Thymus (tissue), 14 donors: ENCODE results near the gene TMEM123. TPM values are rescaled to one million over a fixed set of nuclear protein-coding genes. Genes with fewer than 3 reads are reported as not detected.

Experiments used
- DNase-seq, 9 donors: peaks; one replicate each; pipeline ENCODE4 v3.0.0-alpha.2; 2013; ENCODE audit warnings: low spot score in 9 of 9, low read depth in 6 of 9, missing footprints in 1 of 9
- H3K27ac ChIP-seq, 2 donors: one replicate each; pipeline ENCODE4 v1.5.1; 2013; ENCODE audit warnings: control low read depth in 1 of 2, low read depth in 1 of 2, low read length in 1 of 2, mild to moderate bottlenecking in 1 of 2, moderate library complexity in 1 of 2
- H3K27me3 ChIP-seq, 2 donors: one replicate each; pipeline ENCODE4 v1.5.1; 2013; ENCODE audit warnings: low read length in 1 of 2; ENCODE audit not compliant: control insufficient read depth in 2 of 2, insufficient read depth in 1 of 2
- H3K36me3 ChIP-seq, 2 donors: one replicate each; pipeline ENCODE4 v1.5.1; 2013; ENCODE audit warnings: low read length in 1 of 2, mild to moderate bottlenecking in 1 of 2, moderate library complexity in 1 of 2; ENCODE audit not compliant: control insufficient read depth in 2 of 2, insufficient read depth in 2 of 2
- H3K4me1 ChIP-seq, 2 donors: one replicate each; pipeline ENCODE4 v1.5.1; 2013; ENCODE audit warnings: low read length in 2 of 2; ENCODE audit not compliant: control insufficient read depth in 2 of 2, insufficient read depth in 2 of 2
- H3K4me3 ChIP-seq, 2 donors: one replicate each; pipeline ENCODE4 v1.5.1; 2013; ENCODE audit warnings: low read length in 2 of 2, control low read depth in 1 of 2, mild to moderate bottlenecking in 1 of 2
- H3K9me3 ChIP-seq, 2 donors: one replicate each; pipeline ENCODE4 v1.5.1; 2013; ENCODE audit warnings: low read length in 1 of 2, mild to moderate bottlenecking in 1 of 2; ENCODE audit not compliant: control insufficient read depth in 2 of 2, insufficient read depth in 1 of 2
- WGBS: extraction: QIAGEN DNeasy Blood & Tissue Kit; methylation state at CpG from one replicate; pipeline ENCODE4 v1.1.7; 2013; 5-methylcytosine and 5-hydroxymethylcytosine counted together
- long read RNA-seq, 10 donors: transcript quantifications; one replicate each; lab custom pipeline, GENCODE V29; 2026
- polyA plus RNA-seq: library from polyadenylated mRNA; stranded (reverse); fragments of 200-250 nt; gene quantifications from one replicate; pipeline ENCODE4 v1.2.3, GENCODE V29; 2013
- total RNA-seq: library from RNA; stranded (reverse); fragments of 120-200 nt; gene quantifications from one replicate; pipeline ENCODE4 v1.2.4, GENCODE V29; 2013
- donor health status: healthy.

Gene TMEM123
- total RNA-seq: 282 TPM
- 174 TPM for polyA plus RNA-seq
- long read RNA-seq, donor 1, transcript TMEM123-202 (5 exons, 3,579 nt): major isoform, 9 of 13 reads
- long read RNA-seq, donor 1, partial matches to known transcripts: 0 of 13 reads
- long read RNA-seq, donor 1, other reads (novel, unspliced or antisense): 0 of 13 reads
- long read RNA-seq, donor 2: 0 reads
- long read RNA-seq, donor 3, transcript TMEM123-206 (3 exons, 549 nt): minor isoform, 40 of 178 reads
- long read RNA-seq, donor 3, transcript TMEM123-202 (5 exons, 3,579 nt): major isoform, 99 of 178 reads
- long read RNA-seq, donor 3, partial matches to known transcripts: 39 of 178 reads
- long read RNA-seq, donor 3, other reads (novel, unspliced or antisense): 0 of 178 reads
- long read RNA-seq, donor 4, transcript TMEM123-206 (3 exons, 549 nt): minor isoform, 33 of 88 reads
- long read RNA-seq, donor 4, transcript TMEM123-202 (5 exons, 3,579 nt): major isoform, 45 of 88 reads
- long read RNA-seq, donor 4, partial matches to known transcripts: 9 of 88 reads
- long read RNA-seq, donor 4, other reads (novel, unspliced or antisense): 0 of 88 reads
- long read RNA-seq, donor 5, transcript TMEM123-202 (5 exons, 3,579 nt): major isoform, 110 of 253 reads
- long read RNA-seq, donor 5, transcript TMEM123-206 (3 exons, 549 nt): minor isoform, 64 of 253 reads
- long read RNA-seq, donor 5, partial matches to known transcripts: 79 of 253 reads
- long read RNA-seq, donor 5, other reads (novel, unspliced or antisense): 0 of 253 reads
- long read RNA-seq, donor 6, transcript TMEM123-206 (3 exons, 549 nt): minor isoform, 9 of 136 reads
- long read RNA-seq, donor 6, transcript TMEM123-202 (5 exons, 3,579 nt): major isoform, 70 of 136 reads
- long read RNA-seq, donor 6, partial matches to known transcripts: 57 of 136 reads
- long read RNA-seq, donor 6, other reads (novel, unspliced or antisense): 0 of 136 reads
- long read RNA-seq, donor 7, transcript TMEM123-206 (3 exons, 549 nt): minor isoform, 35 of 178 reads
- long read RNA-seq, donor 7, transcript TMEM123-202 (5 exons, 3,579 nt): major isoform, 107 of 178 reads
- long read RNA-seq, donor 7, partial matches to known transcripts: 36 of 178 reads
- long read RNA-seq, donor 7, other reads (novel, unspliced or antisense): 0 of 178 reads
- long read RNA-seq, donor 8, transcript TMEM123-206 (3 exons, 549 nt): minor isoform, 29 of 75 reads
- long read RNA-seq, donor 8, transcript TMEM123-202 (5 exons, 3,579 nt): major isoform, 35 of 75 reads
- long read RNA-seq, donor 8, partial matches to known transcripts: 11 of 75 reads
- long read RNA-seq, donor 8, other reads (novel, unspliced or antisense): 0 of 75 reads
- long read RNA-seq, donor 9, transcript TMEM123-202 (5 exons, 3,579 nt): major isoform, 50 of 83 reads
- long read RNA-seq, donor 9, transcript TMEM123-206 (3 exons, 549 nt): minor isoform, 21 of 83 reads
- long read RNA-seq, donor 9, partial matches to known transcripts: 12 of 83 reads
- long read RNA-seq, donor 9, other reads (novel, unspliced or antisense): 0 of 83 reads
- long read RNA-seq, donor 10, transcript TMEM123-206 (3 exons, 549 nt): major isoform, 80 of 184 reads
- long read RNA-seq, donor 10, transcript TMEM123-202 (5 exons, 3,579 nt): minor isoform, 63 of 184 reads
- long read RNA-seq, donor 10, partial matches to known transcripts: 40 of 184 reads
- long read RNA-seq, donor 10, other reads (novel, unspliced or antisense): 0 of 184 reads

GRCh38 chr11:102452461-102453301, at the start of gene TMEM123:
TMEM123 (minus strand) TSS chr11:102452765; CDS start chr11:102452623, 142 bp downstream.
- DNase-seq: peak; percentile 62 to 95 (median 86)
- H3K27ac ChIP-seq: peak within 1 kb of the TSS; percentile 92 to 97
- WGBS: under 1% methylated on average over 83 of the region's 83 CpGs
- peaks cover 36 to 45% of the 10 kb centered on the region in 2 donors for H3K4me1 ChIP-seq
- H3K36me3 ChIP-seq: peaks cover 5 to 11% of the 10 kb centered on the region in 2 donors
- no peaks in the 10 kb centered on the region for H3K27me3 ChIP-seq
- H3K9me3 ChIP-seq: no peaks in the 10 kb centered on the region
- H3K4me3 ChIP-seq: peak within 1 kb of the TSS; percentile 93 to 95

GRCh38 chr11:102500829-102501228, 48.3 kb upstream of the TMEM123 start:
- H3K4me1 ChIP-seq: no peaks in the 10 kb centered on the region
- H3K27me3 ChIP-seq: no peaks in the 10 kb centered on the region
- no peak overlapping the region for H3K27ac ChIP-seq
- H3K9me3 ChIP-seq: no peaks in the 10 kb centered on the region
- no peaks in the 10 kb centered on the region for H3K36me3 ChIP-seq
- no peak overlapping the region for H3K4me3 ChIP-seq
- no peak for DNase-seq
- 97% methylated on average over 2 of the region's 2 CpGs for WGBS

DNA sequence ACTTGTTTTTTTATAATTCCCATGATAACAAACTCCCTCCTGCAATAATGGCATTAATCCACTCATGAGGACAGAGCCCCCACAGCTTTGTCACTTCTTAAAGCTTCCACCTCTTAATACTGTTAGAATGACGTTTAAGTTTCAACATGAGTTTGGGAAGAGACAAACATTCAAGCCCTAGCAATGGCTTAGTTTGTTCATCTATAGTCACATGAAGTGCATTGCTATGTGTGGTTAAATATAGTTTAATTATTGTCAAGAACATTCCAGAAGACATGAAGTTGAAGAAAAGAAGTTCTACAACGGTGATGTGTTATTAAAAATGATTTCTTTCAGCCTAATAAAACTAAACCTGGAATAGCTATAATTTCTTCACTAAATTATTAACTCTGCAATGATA, 47.4 kb upstream of the TMEM123 start:
- DNase-seq: no peak
- no peak overlapping the region for H3K27ac ChIP-seq
- no peaks in the 10 kb centered on the region for H3K4me1 ChIP-seq
- WGBS: 46% methylated on average over 2 of the region's 2 CpGs
- no peaks in the 10 kb centered on the region for H3K27me3 ChIP-seq
- no peak overlapping the region for H3K4me3 ChIP-seq
- no peaks in the 10 kb centered on the region for H3K36me3 ChIP-seq
- H3K9me3 ChIP-seq: no peaks in the 10 kb centered on the region

DNA sequence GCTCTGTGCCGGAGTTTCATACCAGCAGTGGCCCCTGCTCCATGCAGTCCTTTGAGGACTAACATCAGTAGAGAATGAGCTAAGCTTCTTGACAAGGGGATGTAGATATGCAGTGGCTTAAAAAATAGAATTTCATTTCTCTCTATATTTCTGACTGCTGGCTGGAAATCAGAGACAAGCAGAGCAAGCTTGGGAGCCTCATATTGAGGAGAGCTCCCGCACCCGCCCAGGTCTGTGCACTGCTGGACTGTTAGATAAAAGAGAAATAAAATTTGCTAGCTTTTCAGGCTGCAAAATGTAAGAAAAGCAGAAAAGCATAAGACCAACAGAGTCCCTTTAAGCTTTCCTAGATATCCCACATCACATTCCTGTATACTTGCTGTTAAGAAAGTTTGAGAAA, 46.6 kb upstream of the TMEM123 start:
- over 99% methylated on average over 3 of the region's 3 CpGs for WGBS
- Histone ChIP-seq H3K9me3 (no peaks in the 10 kb centered on the region), H3K36me3 (no peaks in the 10 kb centered on the region), H3K27ac (no peak overlapping the region), H3K4me3 (no peak overlapping the region), H3K4me1 (no peaks in the 10 kb centered on the region), H3K27me3 (no peaks in the 10 kb centered on the region)
- DNase-seq: no peak

DNA sequence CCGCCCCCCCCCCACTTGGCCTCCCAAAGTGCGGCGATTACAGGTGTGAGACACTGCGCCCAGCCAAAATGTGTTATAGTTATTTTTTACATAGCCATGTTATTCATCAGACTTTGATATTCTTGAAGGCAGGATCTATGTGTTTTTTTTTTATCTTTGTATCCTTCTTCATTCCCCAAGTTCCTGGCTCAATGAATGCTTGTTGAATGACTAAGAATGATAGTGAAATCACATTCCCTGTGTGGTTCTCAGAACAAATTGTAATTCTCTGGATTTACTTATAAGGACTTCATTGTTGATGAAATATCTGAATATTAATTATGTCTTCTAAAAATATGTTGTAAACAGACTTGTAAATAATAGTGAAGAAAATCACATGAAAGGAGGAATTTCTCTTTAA, 44.5 kb upstream of the TMEM123 start:
- DNase-seq: no peak
- H3K4me1 ChIP-seq: no peaks in the 10 kb centered on the region
- no peaks in the 10 kb centered on the region for H3K27me3 ChIP-seq
- no peaks in the 10 kb centered on the region for H3K36me3 ChIP-seq
- 73% methylated on average over 4 of the region's 4 CpGs for WGBS
- H3K27ac ChIP-seq: no peak overlapping the region
- H3K4me3 ChIP-seq: no peak overlapping the region
- H3K9me3 ChIP-seq: no peaks in the 10 kb centered on the region

DNA sequence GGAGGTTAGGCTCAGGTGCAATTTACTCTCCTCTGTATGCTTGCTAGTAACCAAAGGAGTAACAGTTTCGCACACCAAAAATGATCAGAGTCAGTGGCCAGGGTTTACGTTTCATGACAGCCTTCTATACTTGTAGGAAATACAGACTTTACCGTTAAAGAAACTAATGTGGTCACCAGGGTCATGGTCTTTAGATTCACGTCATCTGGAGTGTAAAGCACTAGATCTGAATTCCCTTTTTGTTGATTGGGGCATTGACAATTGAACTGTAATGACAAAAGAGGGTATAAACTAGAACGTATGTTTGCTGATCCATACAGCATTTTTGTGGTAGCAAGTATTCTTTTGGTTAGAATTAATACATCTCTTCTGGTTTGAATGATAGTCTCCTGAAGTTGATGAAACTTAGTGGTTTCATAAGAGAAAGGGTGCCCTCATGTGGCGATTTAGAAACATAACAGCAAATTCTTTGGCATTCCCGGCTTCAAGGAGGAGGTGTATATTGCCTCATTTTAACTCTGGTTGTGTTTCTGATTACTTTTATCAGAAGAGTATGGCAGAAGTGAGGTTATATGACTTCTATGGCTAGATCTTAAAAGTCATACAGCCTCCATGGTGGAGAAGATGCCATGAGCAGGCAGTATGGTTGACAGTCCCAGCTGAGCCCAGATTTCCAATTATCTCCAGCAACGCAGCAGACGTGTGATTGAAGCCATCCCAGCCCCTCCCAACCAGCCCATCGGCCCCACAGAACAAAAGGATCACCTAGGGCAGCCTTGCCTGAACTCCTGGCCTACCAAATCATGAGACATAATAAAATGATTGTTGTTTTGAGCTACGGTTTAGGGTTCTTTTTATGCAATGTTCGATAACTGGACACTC, 42.8 kb upstream of the TMEM123 start:
- WGBS: 63% methylated on average over 12 of the region's 12 CpGs
- Histone ChIP-seq H3K36me3 (no peaks in the 10 kb centered on the region), H3K9me3 (no peaks in the 10 kb centered on the region), H3K27ac (no peak overlapping the region), H3K4me1 (no peaks in the 10 kb centered on the region), H3K27me3 (no peaks in the 10 kb centered on the region), H3K4me3 (no peak overlapping the region)
- DNase-seq: peak; percentile 42 to 90 (median 73)

- Histone ChIP-seq H3K9me3 (no peaks in the 10 kb centered on the region), H3K4me1 (no peaks in the 10 kb centered on the region), H3K4me3 (no peak overlapping the region), H3K27me3 (no peaks in the 10 kb centered on the region), H3K27ac (no peak overlapping the region), H3K36me3 (no peaks in the 10 kb centered on the region)
- WGBS: 92% methylated on average over 6 of the region's 6 CpGs
- no peak for DNase-seq
Observed at GRCh38 chr11:102494216-102494615, 41.7 kb upstream of the TMEM123 start.
